T-helper 2 cell treated with Interferon-gamma antibody and Interleukin-4, amounts not matched to agents 5 μg/mL and 100 μg/mL, for 36 hours (primary cell): Measurements from ENCODE around the gene ZMPSTE24.
"Not testable (repeated sequence)": the region's sequence is repeated elsewhere in the genome, so short reads cannot be mapped to it uniquely, and the experiment has no call there.

ENCODE experiments used
- DNase-seq: peaks from one replicate; pipeline ENCODE4 v3.0.0; 2021; ENCODE audit warnings: low spot score
- H3K27ac Mint-ChIP-seq: one replicate; pipeline ENCODE4 v1.8.0; 2021; ENCODE audit warnings: mild to moderate bottlenecking, mixed read lengths
- H3K27me3 Mint-ChIP-seq: one replicate; pipeline ENCODE4 v1.8.0; 2021; ENCODE audit warnings: low read depth, mixed read lengths
- H3K36me3 Mint-ChIP-seq: one replicate; pipeline ENCODE4 v1.8.0; 2021; ENCODE audit warnings: low read depth, mixed read lengths
- H3K4me1 Mint-ChIP-seq: one replicate; pipeline ENCODE4 v1.8.0; 2021; ENCODE audit warnings: low read depth, mixed read lengths
- H3K4me3 Mint-ChIP-seq: one replicate; pipeline ENCODE4 v1.8.0; 2022; ENCODE audit warnings: mild to moderate bottlenecking, moderate library complexity, mixed read lengths
- H3K9me3 Mint-ChIP-seq: one replicate; pipeline ENCODE4 v1.8.0; 2021; ENCODE audit warnings: mixed read lengths

Gene ZMPSTE24

DNA sequence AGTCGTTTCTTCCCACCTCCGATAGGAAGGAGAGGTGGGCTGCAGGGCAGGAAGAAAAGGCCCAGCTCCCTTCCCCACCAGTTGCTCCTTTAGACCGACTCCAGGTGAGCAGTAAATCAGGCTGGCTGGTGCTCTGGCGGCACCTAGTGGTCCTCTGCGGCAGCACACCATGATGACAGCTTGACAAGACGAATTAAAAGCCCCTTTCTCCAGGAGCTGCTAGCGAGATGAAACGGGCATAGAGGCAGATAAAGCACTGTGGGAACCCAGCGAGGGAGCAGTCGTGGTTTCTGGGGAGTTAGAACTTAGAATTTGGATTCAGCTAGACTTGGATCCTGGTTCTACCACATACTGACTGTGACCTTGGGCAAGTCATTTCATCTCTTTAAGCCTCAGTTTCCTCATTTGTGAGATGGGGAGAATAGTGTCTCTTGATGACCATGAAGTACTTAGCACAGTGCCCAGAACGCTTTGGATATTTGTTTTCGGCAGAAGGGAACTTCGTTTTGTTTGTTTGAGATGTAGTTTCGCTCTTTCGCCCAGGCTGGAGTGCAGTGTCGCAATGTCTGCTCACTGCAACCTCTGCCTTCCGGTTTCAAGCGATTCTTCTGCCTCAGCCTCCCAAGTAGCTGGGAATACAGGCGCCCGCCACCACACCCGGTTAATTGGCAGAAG is 80.8 kb downstream of the ZMPSTE24 start:
- Mint-ChIP-seq H3K9me3 (no peaks in the 10 kb centered on the region), H3K27ac (no peak overlapping the region), H3K36me3 (no peaks in the 10 kb centered on the region), H3K27me3 (no peaks in the 10 kb centered on the region), H3K4me1 (peaks cover 35% of the 10 kb centered on the region), H3K4me3 (peak overlapping the region; percentile 10)
- peak; percentile 81 for DNase-seq

DNA sequence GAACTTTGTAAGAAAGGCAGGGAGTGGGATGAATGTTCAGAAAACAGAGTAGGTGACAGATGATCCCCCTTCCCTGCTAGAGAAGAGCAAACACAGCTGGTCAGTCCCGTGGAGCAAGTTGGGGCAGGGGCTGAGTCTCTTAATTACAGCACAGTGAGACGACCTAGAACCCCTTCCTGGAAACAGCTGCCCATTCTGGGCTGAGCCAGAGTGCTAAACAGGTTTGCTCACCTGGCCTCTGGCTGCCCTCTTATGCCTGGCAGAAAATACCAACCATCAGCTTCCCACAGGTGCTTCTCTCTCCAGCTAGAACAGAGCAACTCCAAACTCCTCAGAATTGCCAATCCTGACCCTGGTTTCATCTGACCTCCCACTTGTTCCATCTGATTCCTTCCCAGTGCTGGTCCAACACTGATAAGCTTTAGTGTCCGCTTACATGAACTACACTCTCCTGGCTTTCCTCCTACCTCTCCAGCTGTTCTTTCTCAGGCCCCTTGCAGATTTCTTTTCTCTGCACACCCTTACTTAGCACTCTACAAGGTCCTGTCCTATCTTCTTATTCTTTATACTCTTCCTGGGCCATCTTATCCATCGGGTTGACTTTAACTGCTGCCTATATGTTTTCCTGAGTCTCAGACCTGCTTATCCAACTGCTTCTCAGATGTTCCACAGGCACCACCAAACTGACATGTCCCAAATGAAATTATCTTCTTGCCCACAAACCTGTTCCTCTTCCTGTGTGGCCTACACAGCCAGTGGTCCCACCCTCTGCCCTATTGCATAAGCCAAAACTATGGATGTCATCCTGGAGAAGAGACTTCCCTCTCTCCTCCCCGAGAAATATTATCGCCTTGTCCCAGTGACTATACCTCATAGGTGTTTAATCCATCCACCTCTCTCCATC is 81.6 kb downstream of the ZMPSTE24 start:
- no peaks in the 10 kb centered on the region for H3K27me3 Mint-ChIP-seq
- H3K4me3 Mint-ChIP-seq, result no peak overlapping the region
- DNase-seq, result no peak
- H3K4me1 Mint-ChIP-seq, result peaks cover 40% of the 10 kb centered on the region
- no peak overlapping the region for H3K27ac Mint-ChIP-seq
- H3K9me3 Mint-ChIP-seq, result no peaks in the 10 kb centered on the region
- H3K36me3 Mint-ChIP-seq, result no peaks in the 10 kb centered on the region

- H3K4me1 Mint-ChIP-seq, result peaks cover 42% of the 10 kb centered on the region
- no peaks in the 10 kb centered on the region for H3K9me3 Mint-ChIP-seq
- peak overlapping the region; percentile 74 for H3K27ac Mint-ChIP-seq
- peak; percentile 18 for DNase-seq
- H3K27me3 Mint-ChIP-seq, result no peaks in the 10 kb centered on the region
- peak overlapping the region; percentile 22 for H3K4me3 Mint-ChIP-seq
- H3K36me3 Mint-ChIP-seq, result no peaks in the 10 kb centered on the region
Measured at GRCh38 chr1:40341491-40342380, 83.7 kb downstream of the ZMPSTE24 start.

DNA sequence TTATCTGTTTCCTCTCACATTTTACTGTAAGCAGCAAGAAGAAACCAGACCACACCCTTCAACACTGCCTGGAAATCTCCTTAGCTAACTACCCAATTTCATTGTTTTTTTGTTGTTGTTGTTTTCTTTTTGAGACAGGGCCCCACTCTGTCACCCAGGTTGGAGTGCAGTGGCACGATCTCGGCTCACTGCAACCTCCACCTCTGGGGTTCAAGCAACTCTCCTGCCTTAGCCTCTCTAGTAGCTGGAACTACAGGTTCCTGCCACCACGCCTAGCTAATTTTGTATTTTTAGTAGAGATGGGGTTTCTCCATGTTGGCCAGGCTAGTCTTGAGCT is 84.3 kb downstream of the ZMPSTE24 start:
- H3K36me3 Mint-ChIP-seq, H3K9me3 Mint-ChIP-seq, H3K27me3 Mint-ChIP-seq, DNase-seq: not testable (repeated sequence)
- peak overlapping the region; percentile 74 for H3K27ac Mint-ChIP-seq
- peaks cover 42% of the 10 kb centered on the region for H3K4me1 Mint-ChIP-seq
- peak overlapping the region; percentile 22 for H3K4me3 Mint-ChIP-seq
